OCI-LY1 (cell line): ENCODE results near the gene ARHGAP6.

Experiments used
- H2AFZ ChIP-seq: fragments of 200-600 bp; sonication (generic), shearing (Covaris generic); 2 replicates; pipeline ENCODE4 v1.6.0; 2014; ENCODE audit warnings: antibody characterized with exemption, mild to moderate bottlenecking, low read length
- H3F3A ChIP-seq: fragments of 200-600 bp; sonication (generic), shearing (Covaris generic); 2 replicates; pipeline ENCODE4 v1.6.0; 2014; ENCODE audit warnings: mild to moderate bottlenecking, antibody characterized with exemption, low read length, moderate library complexity; ENCODE audit not compliant: insufficient read depth
- H3K27ac ChIP-seq: fragments of 200-600 bp; sonication (generic); 2 replicates; pipeline ENCODE4 v1.5.1; 2014; ENCODE audit warnings: low read length, mixed run types, mild to moderate bottlenecking, low read depth; ENCODE audit not compliant: poor library complexity, severe bottlenecking
- H3K27me3 ChIP-seq: fragments of 200-600 bp; sonication (generic); 2 replicates; pipeline ENCODE4 v1.6.0; 2014; ENCODE audit warnings: antibody characterized with exemption, mild to moderate bottlenecking, low read length, moderate library complexity; ENCODE audit not compliant: insufficient read depth
- H3K36me3 ChIP-seq: fragments of 200-600 bp; sonication (generic); 2 replicates; pipeline ENCODE4 v1.6.1; 2014; ENCODE audit warnings: mild to moderate bottlenecking, antibody characterized with exemption, low read length, moderate library complexity, mixed read lengths; ENCODE audit not compliant: insufficient read depth
- H3K4me1 ChIP-seq: fragments of 200-600 bp; sonication (generic); 2 replicates; pipeline ENCODE4 v1.5.1; 2014; ENCODE audit warnings: mild to moderate bottlenecking, low read length, moderate library complexity; ENCODE audit not compliant: insufficient read depth, severe bottlenecking
- H3K4me2 ChIP-seq: fragments of 200-600 bp; sonication (generic), shearing (Covaris generic); 2 replicates; pipeline ENCODE4 v1.6.1; 2014; ENCODE audit warnings: low read length
- H3K4me3 ChIP-seq: fragments of 200-600 bp; sonication (generic); 2 replicates; pipeline ENCODE4 v1.5.1; 2014; ENCODE audit warnings: low read length, low read depth, mild to moderate bottlenecking, mixed read lengths; ENCODE audit not compliant: poor library complexity, severe bottlenecking
- H3K79me2 ChIP-seq: fragments of 200-600 bp; shearing (Covaris generic); 2 replicates; pipeline ENCODE4 v1.6.1; 2016; ENCODE audit warnings: mixed run types, low read length, mixed read lengths; ENCODE audit not compliant: insufficient read depth
- H3K9ac ChIP-seq: fragments of 200-600 bp; sonication (generic), shearing (Covaris generic); 2 replicates; pipeline ENCODE4 v1.6.1; 2014; ENCODE audit warnings: mild to moderate bottlenecking, low read length, mixed read lengths
- H3K9me2 ChIP-seq: fragments of 200-600 bp; sonication (generic), shearing (Covaris generic); 2 replicates; pipeline ENCODE4 v1.6.1; 2014; ENCODE audit warnings: low read depth, mild to moderate bottlenecking, low read length, mixed read lengths
- H3K9me3 ChIP-seq: fragments of 200-600 bp; shearing (Covaris generic); 2 replicates; pipeline ENCODE4 v1.6.1; 2014; ENCODE audit warnings: low read length, mixed read lengths
- H4K20me1 ChIP-seq: fragments of 200-600 bp; sonication (generic), shearing (Covaris generic); 2 replicates; pipeline ENCODE4 v1.6.0; 2016; ENCODE audit warnings: mild to moderate bottlenecking, low read length; ENCODE audit not compliant: insufficient read depth
- EZH2 ChIP-seq: fragments of 200-600 bp; sonication (generic), shearing (Covaris generic); IDR thresholded peaks from 2 replicates; pipeline ENCODE4 v1.8.0; 2017; ENCODE audit warnings: borderline replicate concordance, mixed run types, mild to moderate bottlenecking, antibody characterized with exemption, low read length, moderate library complexity, mixed read lengths
- TF ChIP-seq, protein P1 (sequence below): fragments of 200-600 bp; sonication (generic), shearing (Covaris generic); IDR thresholded peaks from 2 replicates; pipeline ENCODE4 v1.5.1; 2017; ENCODE audit warnings: mild to moderate bottlenecking, antibody characterized with exemption, low read length, moderate library complexity, mixed read lengths

ARHGAP6 gene

DNA sequence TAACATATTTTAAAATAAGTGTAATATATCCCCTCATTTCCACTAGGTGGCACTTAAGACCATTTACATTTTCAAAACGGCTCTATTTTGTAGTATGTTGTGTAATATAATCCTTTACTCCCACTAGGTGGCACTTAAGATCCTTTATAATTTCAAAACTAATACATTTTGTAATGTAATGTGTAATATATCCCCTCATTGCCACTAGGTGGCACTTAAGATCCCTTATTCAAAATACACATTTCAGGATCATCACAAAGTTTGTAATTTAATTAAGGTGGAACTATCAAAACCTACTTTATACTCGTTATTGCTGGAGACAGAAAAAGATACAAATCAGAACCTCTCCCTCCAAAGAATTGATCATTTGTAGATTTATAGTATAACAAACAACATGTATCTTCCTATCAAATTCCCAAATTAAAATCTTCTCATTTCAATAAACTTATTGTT lies 132.5 kb downstream of the ARHGAP6 start:
- Histone ChIP-seq H3K27me3 (no peaks in the 10 kb centered on the region), H4K20me1 (no peaks in the 10 kb centered on the region), H3K9ac (no peak overlapping the region), H3F3A (no peaks in the 10 kb centered on the region), H3K27ac (no peak overlapping the region), H3K4me1 (no peaks in the 10 kb centered on the region), H3K36me3 (no peaks in the 10 kb centered on the region), H3K4me3 (no peak overlapping the region), H3K79me2 (no peaks in the 10 kb centered on the region), H3K9me2 (no peaks in the 10 kb centered on the region), H2AFZ (no peak overlapping the region), H3K4me2 (no peak overlapping the region), H3K9me3 (no peaks in the 10 kb centered on the region)
- no peak for TF ChIP-seq EZH2
- TF ChIP-seq, protein P1, sequence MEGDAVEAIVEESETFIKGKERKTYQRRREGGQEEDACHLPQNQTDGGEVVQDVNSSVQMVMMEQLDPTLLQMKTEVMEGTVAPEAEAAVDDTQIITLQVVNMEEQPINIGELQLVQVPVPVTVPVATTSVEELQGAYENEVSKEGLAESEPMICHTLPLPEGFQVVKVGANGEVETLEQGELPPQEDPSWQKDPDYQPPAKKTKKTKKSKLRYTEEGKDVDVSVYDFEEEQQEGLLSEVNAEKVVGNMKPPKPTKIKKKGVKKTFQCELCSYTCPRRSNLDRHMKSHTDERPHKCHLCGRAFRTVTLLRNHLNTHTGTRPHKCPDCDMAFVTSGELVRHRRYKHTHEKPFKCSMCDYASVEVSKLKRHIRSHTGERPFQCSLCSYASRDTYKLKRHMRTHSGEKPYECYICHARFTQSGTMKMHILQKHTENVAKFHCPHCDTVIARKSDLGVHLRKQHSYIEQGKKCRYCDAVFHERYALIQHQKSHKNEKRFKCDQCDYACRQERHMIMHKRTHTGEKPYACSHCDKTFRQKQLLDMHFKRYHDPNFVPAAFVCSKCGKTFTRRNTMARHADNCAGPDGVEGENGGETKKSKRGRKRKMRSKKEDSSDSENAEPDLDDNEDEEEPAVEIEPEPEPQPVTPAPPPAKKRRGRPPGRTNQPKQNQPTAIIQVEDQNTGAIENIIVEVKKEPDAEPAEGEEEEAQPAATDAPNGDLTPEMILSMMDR, result peak; percentile 81

DNA sequence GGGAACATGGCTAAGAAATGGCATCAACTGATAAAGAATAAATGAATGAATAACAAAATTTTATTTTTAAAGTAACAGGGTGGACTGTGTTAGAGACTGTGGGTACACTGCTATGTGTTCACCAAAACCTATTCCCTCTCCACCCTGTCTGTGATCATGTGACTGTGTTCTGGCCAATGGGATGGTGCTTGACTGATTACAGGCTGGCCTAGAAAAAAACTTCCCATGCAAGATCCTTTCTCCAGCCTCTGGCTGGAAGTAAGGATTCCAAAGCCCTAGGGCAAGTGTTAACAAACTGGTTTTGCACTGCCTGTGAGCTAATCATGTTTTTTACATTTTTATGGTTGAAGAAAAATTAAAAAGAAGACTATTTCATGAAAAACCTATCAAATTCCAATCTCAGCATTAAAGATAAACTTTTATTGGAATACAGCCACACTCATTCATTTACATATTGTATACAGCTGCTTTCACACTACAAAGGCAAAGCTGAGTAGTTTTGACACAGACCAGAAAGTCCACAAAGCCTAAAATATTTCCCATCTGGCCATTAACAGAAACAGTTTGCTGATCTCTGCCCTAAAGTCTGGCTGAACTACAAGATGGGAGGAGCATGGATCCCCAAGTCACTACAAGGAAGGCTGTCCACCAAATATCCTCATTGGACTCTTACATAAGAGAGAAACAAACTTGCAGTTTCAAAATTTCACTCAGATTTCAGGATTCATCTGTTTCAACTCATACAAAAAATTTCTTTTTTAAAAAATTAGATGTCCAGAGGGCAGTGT lies 133.2 kb downstream of the ARHGAP6 start:
- no peaks in the 10 kb centered on the region for H3K9me3 ChIP-seq
- H3K4me3 ChIP-seq, result no peak overlapping the region
- no peak overlapping the region for H3K4me2 ChIP-seq
- no peak overlapping the region for H3K9ac ChIP-seq
- TF ChIP-seq EZH2, result no peak
- TF ChIP-seq, protein P1, result no peak
- no peaks in the 10 kb centered on the region for H3K9me2 ChIP-seq
- H3F3A ChIP-seq, result no peaks in the 10 kb centered on the region
- no peak overlapping the region for H3K27ac ChIP-seq
- H4K20me1 ChIP-seq, result no peaks in the 10 kb centered on the region
- H3K27me3 ChIP-seq, result no peaks in the 10 kb centered on the region
- H2AFZ ChIP-seq, result no peak overlapping the region
- no peaks in the 10 kb centered on the region for H3K4me1 ChIP-seq
- no peaks in the 10 kb centered on the region for H3K79me2 ChIP-seq
- no peaks in the 10 kb centered on the region for H3K36me3 ChIP-seq

DNA sequence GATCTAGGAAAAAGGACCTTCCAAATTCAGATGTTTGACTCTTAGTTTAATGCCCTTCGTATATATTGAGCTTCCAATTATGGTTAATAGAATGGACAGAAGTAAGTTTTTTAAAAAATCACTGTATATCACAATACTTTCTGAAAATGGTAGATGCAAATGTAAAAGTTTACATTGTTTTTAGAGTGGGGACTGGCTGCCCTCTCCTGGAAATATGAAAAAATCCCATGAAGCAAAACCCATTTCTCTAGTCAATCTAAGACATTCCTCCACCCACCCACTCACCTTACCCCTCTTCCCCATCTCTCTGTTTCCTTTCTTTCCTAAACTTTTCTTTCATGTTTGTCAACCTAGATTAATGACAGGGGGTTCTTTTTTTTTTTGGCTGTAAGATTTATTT lies 134.5 kb downstream of the ARHGAP6 start:
- no peak overlapping the region for H3K4me2 ChIP-seq
- H3K27ac ChIP-seq, result no peak overlapping the region
- no peak overlapping the region for H3K4me3 ChIP-seq
- no peaks in the 10 kb centered on the region for H4K20me1 ChIP-seq
- H3K79me2 ChIP-seq, result no peaks in the 10 kb centered on the region
- no peaks in the 10 kb centered on the region for H3K9me3 ChIP-seq
- no peaks in the 10 kb centered on the region for H3K27me3 ChIP-seq
- no peaks in the 10 kb centered on the region for H3F3A ChIP-seq
- H3K36me3 ChIP-seq, result no peaks in the 10 kb centered on the region
- no peak overlapping the region for H2AFZ ChIP-seq
- no peak overlapping the region for H3K9ac ChIP-seq
- H3K9me2 ChIP-seq, result no peaks in the 10 kb centered on the region
- no peaks in the 10 kb centered on the region for H3K4me1 ChIP-seq
- TF ChIP-seq EZH2, result no peak
- TF ChIP-seq, protein P1, result no peak
